Lower leg skin (tissue), 4 donors: ENCODE results near the gene SPATC1L. TPM values are rescaled to one million over a fixed set of nuclear protein-coding genes. Genes with fewer than 3 reads are reported as not detected.
A peak's percentile ranks its signal among the peaks of the same experiment; 100 is the strongest.

ENCODE experiments used
- DNase-seq, 2 donors: peaks; one replicate each; pipeline ENCODE4 v3.0.0-alpha.2; 2019; ENCODE audit warnings: low spot score in 2 of 2
- H3K4me3 ChIP-seq: fragments of 200-600 bp; sonication (generic); 2 replicates; pipeline ENCODE4 v1.5.1; 2017; ENCODE audit warnings: mild to moderate bottlenecking, low read depth; ENCODE audit not compliant: poor library complexity, severe bottlenecking
- POLR2A ChIP-seq, 2 donors: fragments of 450-650 bp; IDR thresholded peaks; one replicate each; pipeline ENCODE4 v1.6.1; 2016 to 2017; ENCODE audit warnings: antibody characterized with exemption in 2 of 2, mild to moderate bottlenecking in 1 of 2, moderate library complexity in 1 of 2
- WGBS, 2 donors: methylation state at CpG; one replicate each; pipeline ENCODE4 v1.1.5; 2018; 5-methylcytosine and 5-hydroxymethylcytosine counted together
- intact Hi-C: fragments of 100-400 bp; cut with DNase I; formaldehyde crosslinking; loops from one replicate; pipeline ENCODE4 v1.15.0; 2023; ENCODE audit warnings: low total_unique reads
- total RNA-seq, 4 donors: library from RNA; depleted of rRNA; stranded (reverse); fragments of >200 nt; gene quantifications; one replicate each; pipeline ENCODE4 v1.1.0, GENCODE V29; 2016
- TF ChIP-seq, protein P1 (sequence below), 3 donors: fragments of 450-650 bp; IDR thresholded peaks; one replicate each; pipeline ENCODE4 v1.5.1; 2016; ENCODE audit warnings: antibody characterized with exemption in 3 of 3, mild to moderate bottlenecking in 3 of 3, moderate library complexity in 2 of 3

The SPATC1L gene
- total RNA-seq, 4 donors from 2014 or later = 2.1 to 7.5 (median 4.0) TPM

DNA sequence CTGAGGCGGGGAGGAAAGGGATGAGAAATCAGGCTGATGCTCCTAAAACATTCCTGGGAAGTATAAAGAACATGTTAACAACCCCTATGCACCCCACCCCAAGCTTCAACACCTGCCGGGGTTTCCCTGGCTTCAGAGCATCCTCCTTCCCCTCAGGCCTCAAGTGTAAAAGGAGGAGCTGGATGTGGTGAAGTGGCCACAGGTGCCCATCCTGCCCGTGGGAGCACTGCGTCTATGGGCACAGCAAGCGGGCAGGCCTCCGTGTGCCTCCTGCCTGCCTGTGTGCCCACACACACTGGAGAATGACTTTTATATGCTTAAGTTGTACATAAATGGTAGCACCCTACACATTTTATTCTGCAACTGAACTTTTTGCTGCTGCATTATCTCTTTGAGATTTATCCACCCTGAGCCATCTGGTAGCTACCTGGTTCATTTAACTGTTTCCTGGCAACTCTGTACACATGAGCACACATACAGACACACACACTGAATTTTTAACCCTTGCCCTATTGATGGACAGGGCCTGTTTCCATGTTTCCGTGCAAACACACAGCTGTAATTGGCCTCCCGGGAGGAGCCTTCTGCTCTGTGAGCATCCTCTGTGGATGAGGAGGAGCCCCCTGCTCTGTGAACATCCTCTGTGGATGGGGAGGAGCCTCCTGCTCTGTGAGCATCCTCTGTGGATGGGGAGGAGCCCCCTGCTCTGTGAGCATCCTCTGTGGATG is 15.4 kb downstream of the SPATC1L start:
- intact Hi-C loops = no loop called here
- H3K4me3 ChIP-seq = no peak overlapping the region
- peak in 1 of 2 donors; percentile 58 for DNase-seq
- 55 to 66% methylated on average over 8 of the region's 8 CpGs for WGBS, 2 donors
- TF ChIP-seq, protein P1, sequence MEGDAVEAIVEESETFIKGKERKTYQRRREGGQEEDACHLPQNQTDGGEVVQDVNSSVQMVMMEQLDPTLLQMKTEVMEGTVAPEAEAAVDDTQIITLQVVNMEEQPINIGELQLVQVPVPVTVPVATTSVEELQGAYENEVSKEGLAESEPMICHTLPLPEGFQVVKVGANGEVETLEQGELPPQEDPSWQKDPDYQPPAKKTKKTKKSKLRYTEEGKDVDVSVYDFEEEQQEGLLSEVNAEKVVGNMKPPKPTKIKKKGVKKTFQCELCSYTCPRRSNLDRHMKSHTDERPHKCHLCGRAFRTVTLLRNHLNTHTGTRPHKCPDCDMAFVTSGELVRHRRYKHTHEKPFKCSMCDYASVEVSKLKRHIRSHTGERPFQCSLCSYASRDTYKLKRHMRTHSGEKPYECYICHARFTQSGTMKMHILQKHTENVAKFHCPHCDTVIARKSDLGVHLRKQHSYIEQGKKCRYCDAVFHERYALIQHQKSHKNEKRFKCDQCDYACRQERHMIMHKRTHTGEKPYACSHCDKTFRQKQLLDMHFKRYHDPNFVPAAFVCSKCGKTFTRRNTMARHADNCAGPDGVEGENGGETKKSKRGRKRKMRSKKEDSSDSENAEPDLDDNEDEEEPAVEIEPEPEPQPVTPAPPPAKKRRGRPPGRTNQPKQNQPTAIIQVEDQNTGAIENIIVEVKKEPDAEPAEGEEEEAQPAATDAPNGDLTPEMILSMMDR (IDR thresholded peaks at IDR 0.05) = no peak
- TF ChIP-seq POLR2A (IDR thresholded peaks at IDR 0.05) = no peak

GRCh38 chr21:46168238-46168637 is 16.0 kb downstream of the SPATC1L start:
- TF ChIP-seq, protein P1 (IDR thresholded peaks at IDR 0.05) = no peak
- TF ChIP-seq POLR2A (IDR thresholded peaks at IDR 0.05) = no peak
- H3K4me3 ChIP-seq = no peak overlapping the region
- intact Hi-C loops = no loop called here
- WGBS, 2 donors = 81 to 86% methylated on average over 11 to 14 of the region's 14 CpGs
- peak in 1 of 2 donors; percentile 81 for DNase-seq

DNA sequence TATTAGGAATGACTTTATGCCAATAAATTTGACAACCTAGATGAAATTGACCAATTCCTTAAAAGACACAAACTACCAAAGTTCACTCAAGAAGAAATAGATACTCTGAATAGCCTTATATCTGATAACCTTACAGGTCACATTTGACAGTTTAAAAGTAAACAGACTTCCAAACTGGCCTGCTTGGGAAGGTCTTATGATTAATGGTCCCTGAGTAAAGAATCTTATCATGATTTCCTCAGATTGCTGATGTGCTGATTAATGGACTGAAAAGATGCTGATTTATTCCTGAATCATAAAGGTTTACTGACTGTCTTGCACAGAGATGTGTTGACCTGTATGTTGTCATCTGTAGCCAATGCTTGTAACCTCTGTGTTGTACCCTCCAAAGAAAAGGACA is 19.2 kb downstream of the SPATC1L start:
- no peak for TF ChIP-seq POLR2A (IDR thresholded peaks at IDR 0.05)
- TF ChIP-seq, protein P1 (IDR thresholded peaks at IDR 0.05) = no peak
- intact Hi-C loops = no loop called here
- DNase-seq = no peak
- no peak overlapping the region for H3K4me3 ChIP-seq

DNA sequence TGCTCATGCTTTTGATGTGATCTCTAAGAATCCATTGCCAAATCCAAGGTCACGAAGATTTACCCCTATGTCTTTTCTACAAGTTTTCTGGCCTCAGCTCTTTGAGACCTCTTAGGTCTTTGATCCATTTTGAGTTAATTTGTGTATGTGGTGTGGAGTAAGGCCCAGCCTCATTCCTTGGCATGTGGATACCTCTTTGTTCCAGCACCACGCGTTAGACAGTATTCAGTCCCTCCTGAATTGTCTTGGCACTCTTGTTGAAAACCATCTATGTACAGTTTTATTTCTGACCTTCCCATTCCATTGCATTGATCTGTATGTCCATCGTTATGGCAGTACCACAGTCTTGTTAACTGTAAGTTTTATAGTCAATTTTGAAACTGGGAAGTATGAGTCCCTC is 20.9 kb downstream of the SPATC1L start:
- intact Hi-C loops = no loop called here
- WGBS, 2 donors = 46 to 71% methylated on average over 4 of the region's 4 CpGs
- DNase-seq = no peak
- TF ChIP-seq POLR2A (IDR thresholded peaks at IDR 0.05) = no peak
- H3K4me3 ChIP-seq = no peak overlapping the region

GRCh38 chr21:46161633-46162592 is 22.3 kb downstream of the SPATC1L start:
- intact Hi-C loops = no loop called here
- no peak overlapping the region for H3K4me3 ChIP-seq
- WGBS, 2 donors = 47 to 92% methylated on average over 33 to 62 of the region's 72 CpGs
- TF ChIP-seq, protein P1 (IDR thresholded peaks at IDR 0.05) = no peak
- peak in 1 of 2 donors; percentile 78 for DNase-seq
